NOMO-1 (cell line): Measurements from ENCODE around the gene ACOXL.
A peak's percentile ranks its signal among the peaks of the same experiment; 100 is the strongest.
"Not testable (repeated sequence)": the region's sequence is repeated elsewhere in the genome, so short reads cannot be mapped to it uniquely, and the experiment has no call there.

Experiments
- DNase-seq, 2 experiments: peaks; one replicate each; lab custom pipeline; 2025; ENCODE audit not compliant: unreplicated experiment in 2 of 2; lab: John Stamatoyannopoulos, UW

ACOXL gene

GRCh38 chr2:111049792-111050640 lies 317.6 kb downstream of the ACOXL start:
- no peak for DNase-seq

DNA sequence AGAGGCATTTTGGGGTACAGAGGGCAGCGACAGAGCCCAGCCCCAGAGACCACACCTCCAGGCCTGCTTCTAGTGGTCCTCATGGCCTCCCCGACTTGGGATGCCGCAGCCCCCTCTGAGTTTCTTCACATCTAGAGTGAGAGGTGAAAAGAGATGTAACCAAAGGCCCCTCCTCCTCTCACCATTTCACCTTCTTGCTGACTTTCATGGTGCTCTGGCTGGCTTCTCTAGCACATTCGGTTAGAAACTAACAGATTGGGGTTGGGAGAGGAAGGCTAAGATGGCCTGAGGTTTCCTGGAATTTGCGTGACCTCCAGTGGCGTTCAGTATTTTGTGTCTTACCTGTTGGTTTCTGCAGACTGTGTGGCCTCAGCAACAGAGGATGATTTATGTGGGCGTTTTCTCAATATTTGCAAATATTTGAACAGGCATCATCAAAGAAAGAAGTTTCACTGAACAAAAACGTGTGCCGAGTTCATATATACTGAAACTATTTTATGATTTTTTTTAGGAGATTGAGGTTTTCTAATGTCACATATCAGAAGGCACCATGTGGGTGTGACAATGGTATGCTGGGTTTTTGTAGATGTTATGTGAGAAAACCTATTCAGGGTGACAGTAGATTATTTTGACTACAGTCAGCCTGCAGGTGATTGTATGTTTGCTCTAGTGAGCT lies 318.5 kb downstream of the ACOXL start:
- DNase-seq: no peak

- no peak for DNase-seq
These were observed 320.2 kb downstream of the ACOXL start for GRCh38 chr2:111052621-111053020.

GRCh38 chr2:111053266-111053665 lies 320.9 kb downstream of the ACOXL start:
- no peak for DNase-seq

DNA sequence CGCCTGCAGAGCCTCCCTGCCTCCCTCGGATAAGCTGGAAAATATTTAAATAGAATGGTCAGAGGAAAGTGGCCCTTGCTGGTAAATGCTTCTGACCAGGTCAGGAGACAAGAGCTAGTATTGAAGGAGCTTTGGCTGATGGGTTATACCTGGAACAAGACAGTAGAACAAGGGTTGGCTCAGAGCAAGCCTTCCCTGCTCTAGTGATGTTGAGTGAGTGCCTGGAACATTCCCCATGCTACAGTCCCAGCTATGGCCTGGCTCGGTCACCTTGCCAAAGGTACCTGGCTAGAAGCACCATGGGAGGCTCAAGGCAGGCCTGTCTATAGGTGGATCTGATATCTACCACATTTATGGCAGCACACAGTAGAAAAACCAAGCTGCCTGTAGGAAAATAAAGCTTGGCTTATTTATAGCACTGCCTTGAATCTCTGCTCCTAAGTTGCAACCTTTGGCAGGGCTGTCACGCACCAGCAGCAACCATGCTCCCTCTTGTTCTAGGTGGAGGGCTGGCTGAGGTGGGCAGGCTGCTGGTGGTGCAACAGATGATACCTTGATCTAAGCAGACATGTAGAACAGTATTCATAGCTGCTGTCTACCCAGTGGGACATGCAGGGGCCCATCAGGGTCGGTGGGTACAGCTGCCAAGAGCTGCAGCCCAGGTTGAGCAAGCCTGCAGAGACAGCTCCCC lies 321.6 kb downstream of the ACOXL start:
- no peak for DNase-seq

DNA sequence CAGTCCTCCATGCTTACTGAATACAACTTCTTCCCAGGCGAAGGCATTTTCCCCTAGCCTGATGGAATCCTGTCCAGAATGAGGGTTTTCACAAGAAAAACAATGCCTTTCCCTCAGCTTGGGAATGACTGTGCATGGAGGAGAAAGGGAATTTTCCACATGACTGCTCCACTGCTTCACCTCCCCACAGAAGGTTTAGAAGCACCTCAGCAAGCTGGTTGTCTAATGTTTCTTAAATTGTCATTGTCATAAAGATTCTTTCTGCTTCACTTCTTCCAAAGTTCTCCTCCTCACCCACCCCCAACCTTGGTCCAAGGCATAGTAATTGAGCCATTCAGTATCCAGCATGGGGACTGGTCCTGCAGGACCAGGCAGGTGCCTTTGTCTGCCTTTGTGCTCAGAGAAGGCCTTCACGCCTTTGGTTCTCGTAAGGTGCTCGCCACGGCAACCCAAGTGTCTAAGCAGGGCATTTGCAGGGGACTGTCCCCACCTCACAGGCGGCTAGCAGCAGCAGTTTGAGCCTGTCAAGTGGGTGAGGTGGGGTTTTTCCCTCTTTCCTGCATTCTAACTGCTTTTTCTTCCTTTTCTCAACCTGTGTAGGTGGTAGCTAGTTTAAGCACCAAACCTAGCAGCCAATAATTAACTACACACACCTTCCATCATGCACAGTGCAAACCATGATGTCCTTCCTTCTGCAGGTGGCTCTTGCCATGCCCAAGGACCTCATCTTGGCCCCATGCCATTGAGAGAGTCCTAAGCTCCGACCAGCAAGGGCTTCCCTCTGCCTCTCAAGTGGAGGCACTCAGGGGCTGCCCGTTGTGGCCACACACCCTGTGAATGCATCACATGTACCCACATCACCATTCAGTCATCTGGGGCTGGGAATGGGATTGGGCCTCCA lies 322.7 kb downstream of the ACOXL start:
- DNase-seq: no peak

- no peak for DNase-seq
These were observed 323.4 kb downstream of the ACOXL start for GRCh38 chr2:111055735-111056134.

- no peak for DNase-seq
These were observed 324.7 kb downstream of the ACOXL start for GRCh38 chr2:111057045-111057444.

DNA sequence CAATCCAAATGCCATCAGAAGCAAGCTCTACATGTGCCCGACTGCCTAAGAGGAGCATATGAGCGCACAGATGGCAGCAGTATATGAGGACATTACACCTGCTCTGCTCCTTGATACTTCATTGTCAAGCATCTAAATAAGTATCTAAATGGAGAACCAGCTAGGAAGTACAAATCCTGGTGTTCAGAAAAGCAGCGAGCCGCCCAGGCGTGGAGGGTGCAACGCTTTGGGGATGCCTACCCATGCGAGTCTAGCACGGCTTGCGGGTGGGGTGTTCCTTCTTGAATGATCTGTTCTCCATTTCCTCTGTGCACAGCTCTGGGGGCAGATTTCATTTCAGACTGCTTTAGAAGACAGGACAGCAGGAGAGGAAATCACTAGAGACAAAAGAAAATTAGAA lies 325.3 kb downstream of the ACOXL start:
- DNase-seq: no peak

GRCh38 chr2:111058264-111058663 lies 325.9 kb downstream of the ACOXL start:
- no peak for DNase-seq

GRCh38 chr2:111061191-111061590 lies 328.8 kb downstream of the ACOXL start:
- DNase-seq: peak; percentile 31 to 79

GRCh38 chr2:111062417-111062816 lies 330.0 kb downstream of the ACOXL start:
- no peak for DNase-seq

DNA sequence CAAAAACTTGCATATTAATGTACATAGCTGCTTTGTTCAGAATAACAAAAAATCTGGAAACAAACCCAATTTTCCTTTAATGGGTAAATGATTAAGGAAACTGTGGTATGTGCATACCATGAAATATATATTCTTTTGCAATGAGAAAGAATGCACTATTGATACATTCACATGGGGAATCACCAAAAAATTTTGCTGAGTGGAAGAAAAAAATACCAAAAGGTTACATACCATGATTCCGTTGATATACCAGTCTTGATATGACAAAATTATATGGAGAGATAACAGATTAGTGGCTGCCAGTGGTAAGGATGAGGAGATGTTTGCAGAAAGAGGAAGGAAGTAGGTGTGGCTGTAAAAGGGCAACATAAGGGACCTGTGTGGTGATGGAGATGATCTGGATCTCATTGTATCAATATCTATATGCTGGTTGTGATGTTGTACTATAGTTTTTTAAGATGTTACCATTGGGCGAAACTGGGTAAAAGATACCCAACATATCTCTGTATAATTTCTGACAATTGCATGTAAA lies 333.8 kb downstream of the ACOXL start:
- DNase-seq: peak; percentile 22 to 56

- no peak for DNase-seq
These were observed 336.2 kb downstream of the ACOXL start for GRCh38 chr2:111068435-111069058.

DNA sequence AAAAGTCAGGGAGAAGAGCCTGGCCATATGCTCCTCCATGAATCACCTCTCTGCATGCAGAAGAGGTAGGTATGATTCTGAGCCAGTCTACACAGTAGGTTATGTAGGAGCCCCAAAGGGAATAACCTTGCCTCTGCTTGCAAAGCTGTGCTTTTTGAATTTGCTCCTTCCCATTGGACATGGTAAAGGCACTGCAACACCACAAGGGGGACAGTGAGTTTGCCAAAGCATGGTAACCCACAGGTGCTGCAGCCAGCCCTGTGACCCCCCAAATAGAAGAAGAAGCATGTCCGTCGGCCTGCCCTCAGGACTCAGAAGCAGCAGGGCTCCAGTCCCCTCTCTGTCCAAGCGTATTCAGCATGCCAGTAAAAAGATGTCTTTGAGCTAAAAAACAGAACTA lies 337.3 kb downstream of the ACOXL start:
- DNase-seq: no peak

DNA sequence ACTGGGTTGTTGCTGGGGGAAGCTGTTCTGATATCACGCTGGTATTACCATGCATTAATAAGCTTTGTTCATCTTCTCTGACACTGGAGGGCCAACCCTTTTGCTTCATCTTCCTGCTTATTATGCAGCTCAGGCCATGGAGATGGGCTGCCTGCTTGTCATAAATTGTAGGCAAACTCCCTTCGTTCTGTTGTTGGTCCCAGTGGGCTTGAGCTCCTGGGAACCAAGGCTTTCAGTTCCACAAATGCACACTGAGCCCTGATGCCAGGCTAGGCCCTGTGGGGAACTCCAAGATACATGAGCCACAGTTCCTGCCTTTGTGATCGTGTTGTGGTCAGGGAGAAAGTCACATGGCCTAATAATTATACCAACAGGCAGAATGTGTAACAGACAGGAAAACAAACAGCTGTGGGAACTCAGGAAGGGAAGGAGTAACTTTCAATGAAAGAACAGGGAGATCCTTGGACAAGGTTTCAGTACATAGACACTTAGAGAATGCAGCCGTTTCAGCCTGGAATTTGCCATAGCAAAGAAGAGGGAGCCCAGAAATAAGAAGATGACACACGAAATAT lies 339.3 kb downstream of the ACOXL start:
- no peak for DNase-seq

GRCh38 chr2:111072220-111072871 lies 340.0 kb downstream of the ACOXL start:
- DNase-seq: no peak

- not testable (repeated sequence) for DNase-seq
These were observed 350.3 kb downstream of the ACOXL start for GRCh38 chr2:111082659-111083058.

DNA sequence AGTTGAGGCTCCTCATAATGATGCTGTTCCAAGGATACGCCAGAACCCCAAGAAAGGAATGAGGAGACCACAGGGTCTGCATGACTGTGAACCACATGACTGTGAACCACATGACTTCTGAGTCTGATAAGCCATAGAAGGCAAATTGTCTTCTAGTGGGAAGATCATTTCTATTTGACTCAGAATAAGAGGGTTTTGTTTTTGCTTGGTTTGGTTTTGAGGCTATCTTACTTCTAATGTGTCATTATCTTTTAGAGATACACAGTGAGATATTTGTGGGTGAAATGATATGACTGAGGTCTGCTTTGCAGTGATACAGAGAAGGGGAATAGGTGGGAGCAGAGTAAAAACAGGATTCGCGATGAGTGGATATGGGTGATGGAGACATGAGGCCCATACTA lies 359.4 kb downstream of the ACOXL start:
- DNase-seq: no peak
